ENCODE results near the gene ZMYND19. TPM values are rescaled to one million over a fixed set of nuclear protein-coding genes. Genes with fewer than 3 reads are reported as not detected.
"Not testable (repeated sequence)": the region's sequence is repeated elsewhere in the genome, so short reads cannot be mapped to it uniquely, and the experiment has no call there.

The ZMYND19 gene
- total RNA-seq, 2 donors from 2014 or later = 9.4 to 12.2 TPM

DNA sequence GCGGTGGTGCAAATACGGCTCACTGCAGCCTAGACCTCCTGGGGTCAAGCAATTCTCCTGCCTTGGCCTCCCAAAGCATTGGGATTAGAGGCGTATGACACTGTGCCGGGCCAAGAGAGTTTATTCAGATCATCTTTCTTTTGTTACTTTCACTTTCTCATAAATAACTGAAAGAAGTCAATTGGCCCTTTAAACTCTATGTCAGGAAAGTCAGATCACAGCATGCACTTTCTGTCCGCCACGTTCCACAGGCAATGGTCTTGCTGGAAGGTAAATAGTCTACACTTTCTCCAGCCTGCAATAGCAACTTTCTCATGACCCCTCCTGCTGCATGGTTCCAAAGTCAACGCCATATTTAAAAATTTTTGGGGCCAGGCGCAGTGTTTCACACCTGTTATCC is 8.6 kb upstream of the ZMYND19 start:
- intact Hi-C loops (cut with DNase I) = no loop called here
- DNase-seq (no peak), ATAC-seq (no peak)

GRCh38 chr9:137596577-137596976 is 6.3 kb upstream of the ZMYND19 start:
- intact Hi-C loops (cut with DNase I); DNase-seq; ATAC-seq: not testable (repeated sequence)

DNA sequence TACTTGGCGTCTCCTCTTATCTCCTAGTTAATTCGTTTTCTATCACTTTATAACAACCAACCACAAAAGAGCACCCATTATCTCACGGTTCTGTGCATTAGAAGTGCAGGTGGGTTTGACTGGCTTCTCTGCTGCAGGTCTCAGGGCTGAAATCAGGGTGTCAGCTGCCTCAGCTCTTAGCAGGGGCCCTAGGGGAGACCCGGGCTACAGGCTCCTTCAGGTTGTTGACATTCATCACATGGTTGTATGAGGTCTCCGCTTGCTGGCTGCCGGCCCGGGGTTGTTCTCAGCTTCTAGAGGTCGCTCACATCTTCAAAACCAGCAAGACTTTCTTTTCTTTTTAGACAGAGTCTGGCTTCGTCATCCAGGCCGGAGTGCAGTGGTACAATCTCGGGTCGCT is 2.9 kb upstream of the ZMYND19 start:
- ATAC-seq (no peak), DNase-seq (no peak)
- intact Hi-C loops (cut with DNase I) = no loop called here

- no peak for DNase-seq
- intact Hi-C loops (cut with DNase I) = no loop called here
- no peak for ATAC-seq
These were observed 2.5 kb upstream of the ZMYND19 start for GRCh38 chr9:137592767-137593166.

- ATAC-seq (no peak), DNase-seq (no peak)
- intact Hi-C loops (cut with DNase I) = no loop called here
These were observed 216 bp downstream of the ZMYND19 start for GRCh38 chr9:137590123-137590468.

GRCh38 chr9:137589441-137590122 is 730 bp downstream of the ZMYND19 start:
- no peak for ATAC-seq
- no peak for DNase-seq
- intact Hi-C loops (cut with DNase I) = no loop called here

- intact Hi-C loops (cut with DNase I) = no loop called here
- ATAC-seq (no peak), DNase-seq (no peak)
These were observed 1.4 kb downstream of the ZMYND19 start for GRCh38 chr9:137588891-137589290.

- no peak for ATAC-seq
- DNase-seq = no peak
- intact Hi-C loops (cut with DNase I) = no loop called here
These were observed 2.0 kb downstream of the ZMYND19 start for GRCh38 chr9:137588311-137588710.

- intact Hi-C loops (cut with DNase I) = no loop called here
- DNase-seq = no peak
- ATAC-seq = no peak
These were observed 3.5 kb downstream of the ZMYND19 start for GRCh38 chr9:137586854-137587253.

- DNase-seq (no peak), ATAC-seq (no peak)
- intact Hi-C loops (cut with DNase I) = no loop called here
These were observed 6.4 kb downstream of the ZMYND19 start for GRCh38 chr9:137583957-137584356.

- no peak for DNase-seq
These were observed 7.0 kb downstream of the ZMYND19 start for GRCh38 chr9:137583347-137583746.

DNA sequence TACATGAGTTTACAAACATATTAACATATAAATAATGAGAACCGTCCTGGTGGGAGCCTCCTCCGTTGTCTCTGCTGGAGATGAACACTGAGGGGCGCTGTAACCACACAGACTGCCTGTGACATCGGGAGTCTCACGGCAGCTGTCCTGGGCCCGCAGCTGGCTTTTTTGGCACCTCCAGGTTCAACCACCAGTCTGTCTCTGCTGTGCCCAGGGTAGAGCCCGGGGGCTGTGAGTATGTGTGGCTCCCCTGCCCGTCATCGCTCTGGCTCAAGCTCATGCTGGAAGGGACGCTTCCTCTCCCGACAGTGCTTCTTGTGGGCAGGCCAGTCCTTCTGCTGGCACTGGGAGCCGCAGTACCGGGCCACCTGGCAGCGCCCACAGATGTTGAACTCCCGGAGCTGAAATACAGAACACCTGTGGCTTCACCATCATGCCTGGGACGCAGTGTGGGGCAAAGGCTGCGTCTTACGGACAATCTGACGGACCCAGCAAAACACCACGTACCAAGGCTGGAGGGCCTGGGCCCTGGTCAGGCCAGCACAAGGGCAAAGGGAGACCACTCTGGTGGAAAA is 7.9 kb downstream of the ZMYND19 start:
- DNase-seq (no peak), ATAC-seq (no peak)
- intact Hi-C loops (cut with DNase I) = no loop called here

More at GRCh38 chr9:137583347-137583746, 7.0 kb downstream of the ZMYND19 start:
- intact Hi-C loops (cut with DNase I) = no loop called here
- no peak for ATAC-seq

GRCh38 chr9:137581361-137582285 is 8.7 kb downstream of the ZMYND19 start:
- ATAC-seq (no peak), DNase-seq (no peak)
- intact Hi-C loops (cut with DNase I) = no loop called here

DNA sequence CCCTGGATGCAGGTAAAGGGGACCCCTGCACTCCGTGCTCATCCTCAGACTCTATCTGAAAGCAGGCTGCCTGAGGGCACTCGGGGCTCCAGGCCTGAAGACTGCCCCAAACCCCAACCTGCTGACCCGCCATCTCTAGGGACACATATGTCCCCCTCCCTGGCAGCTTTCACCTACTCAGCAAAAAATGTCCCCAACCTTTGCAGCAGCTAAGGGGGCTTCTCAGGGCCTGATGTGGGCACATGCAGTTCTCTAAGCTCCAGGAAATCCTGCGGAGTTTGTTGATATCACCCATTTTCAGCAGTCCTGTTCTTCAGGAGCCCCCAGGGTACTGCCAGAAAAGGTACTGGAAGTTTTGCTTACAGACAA is 9.4 kb downstream of the ZMYND19 start:
- intact Hi-C loops (cut with DNase I) = no loop called here

DNA sequence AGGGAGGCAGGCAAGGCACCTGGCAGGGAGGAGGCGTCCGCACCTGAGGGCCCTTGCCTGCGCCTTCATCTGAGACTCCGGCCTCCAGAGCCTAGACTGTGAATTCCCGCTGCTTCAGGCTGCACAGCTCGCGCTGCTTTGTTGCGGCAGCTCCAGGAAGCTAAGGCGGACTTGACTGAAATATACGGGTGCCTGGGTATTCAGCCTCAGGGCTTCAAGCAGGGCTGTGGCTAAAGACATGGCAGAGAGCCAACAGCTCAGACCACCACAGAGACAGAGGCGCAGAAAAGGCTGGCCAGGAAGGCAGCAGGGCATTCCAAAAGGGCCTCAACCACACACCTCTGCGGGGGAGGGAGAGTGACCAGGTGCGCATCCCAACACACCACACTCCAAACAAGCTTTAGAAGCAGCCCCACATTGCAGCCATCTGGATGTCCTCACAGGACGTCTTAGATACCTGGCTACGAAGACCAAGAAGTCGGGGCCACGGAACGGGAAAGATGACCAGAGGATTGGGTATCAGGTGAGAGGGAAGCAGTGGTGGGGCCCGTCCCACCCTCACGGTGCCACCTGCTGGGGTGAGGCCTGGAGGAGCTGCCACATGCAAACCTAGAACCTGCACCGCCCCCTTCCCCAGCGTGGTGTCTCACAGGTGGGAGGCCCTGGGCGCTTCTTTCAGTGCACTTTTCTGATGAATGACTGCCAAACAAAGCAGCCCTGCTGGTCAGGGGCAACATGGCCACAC is 9.9 kb downstream of the ZMYND19 start:
- intact Hi-C loops (cut with DNase I) = no loop called here
- ATAC-seq = no peak
- DNase-seq = no peak

More for the DNA sequence above, 9.4 kb downstream of the ZMYND19 start:
- no peak for DNase-seq
- ATAC-seq = no peak

GRCh38 chr9:137579259-137579604 is 11.1 kb downstream of the ZMYND19 start:
- DNase-seq = peak; percentile 46
- intact Hi-C loops (cut with DNase I) = no loop called here
- peak in 1 of 2 donors; percentile 29 for ATAC-seq

- DNase-seq (peak; percentile 97), ATAC-seq (peak; percentile 97)
- intact Hi-C loops (cut with DNase I) = no loop called here
These were observed 11.6 kb downstream of the ZMYND19 start, which contains the start of gene DPH7 for GRCh38 chr9:137578518-137579258. Gene DPH7, minus strand, starts transcription at chr9:137578925. Its CDS starts 148 bp downstream, at chr9:137578777.

DNA sequence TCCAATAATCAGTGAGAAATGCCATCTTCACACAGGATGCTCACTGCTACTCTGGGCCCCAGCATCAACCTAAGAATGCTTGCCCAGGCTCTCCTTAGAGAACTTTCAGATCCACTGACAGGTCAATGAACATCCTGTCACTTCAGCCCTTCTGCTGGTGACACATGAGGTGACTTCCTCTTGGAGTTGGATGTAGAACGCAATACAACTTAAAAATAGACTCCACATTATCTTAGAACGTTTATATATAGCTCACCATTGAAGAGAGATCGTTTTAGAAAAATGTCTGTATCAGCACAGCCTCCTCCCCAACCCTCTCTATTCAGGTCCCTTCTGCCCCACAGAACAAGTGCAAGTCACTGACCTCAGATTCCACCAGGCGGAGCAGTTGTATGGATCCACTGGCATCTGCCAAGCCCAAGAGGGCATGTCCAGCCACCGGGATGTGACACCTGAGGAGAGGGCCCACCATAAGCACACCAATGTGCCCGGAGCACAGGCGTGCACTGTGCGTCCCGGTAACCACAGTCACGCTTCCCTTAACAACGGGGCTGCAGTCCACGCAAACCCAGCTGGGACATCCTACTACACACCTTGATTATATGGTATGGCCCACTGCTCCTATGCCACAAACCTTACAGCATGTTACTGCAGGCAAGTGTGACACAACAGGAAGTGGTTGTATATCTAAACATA is 14.4 kb downstream of the ZMYND19 start:
- intact Hi-C loops (cut with DNase I) = no loop called here
- peak; percentile 2 to 5 for ATAC-seq
- no peak for DNase-seq
